Lung (tissue), 12 donors: ENCODE data around the gene TSPAN32. TPM values are rescaled to one million over a fixed set of nuclear protein-coding genes. Genes with fewer than 3 reads are reported as not detected.

Experiments used
- ATAC-seq: fragments of 200-7000 bp; cut with Tn5 transposase; one replicate; pipeline ENCODE4 v1.9.1; 2020; ENCODE audit warnings: moderate number of reproducible peaks; ENCODE audit not compliant: insufficient read depth, low FRiP score
- DNase-seq, 3 donors: peaks; one replicate each; pipeline ENCODE4 v3.0.0-alpha.2; 2013 to 2017
- H3K27ac ChIP-seq, 2 donors: one replicate each; pipeline ENCODE4 v1.5.1; 2013; ENCODE audit warnings: mild to moderate bottlenecking in 2 of 2, moderate library complexity in 2 of 2, control low read depth in 1 of 2, inconsistent platforms in 1 of 2, low read depth in 1 of 2, low read length in 1 of 2
- H3K27me3 ChIP-seq, 3 donors: one replicate each; pipeline ENCODE4 v1.5.1; 2013; ENCODE audit warnings: low read length in 2 of 3; ENCODE audit not compliant: control insufficient read depth in 3 of 3, insufficient read depth in 3 of 3
- H3K36me3 ChIP-seq, 4 donors: one replicate each; pipeline ENCODE4 v1.5.1; 2013; ENCODE audit warnings: low read length in 4 of 4, mild to moderate bottlenecking in 1 of 4, moderate library complexity in 1 of 4; ENCODE audit not compliant: control insufficient read depth in 4 of 4, insufficient read depth in 4 of 4
- H3K4me1 ChIP-seq, 5 donors: one replicate each; pipeline ENCODE4 v1.5.1; 2013; ENCODE audit warnings: low read length in 5 of 5, mild to moderate bottlenecking in 2 of 5, moderate library complexity in 1 of 5; ENCODE audit not compliant: control insufficient read depth in 5 of 5, insufficient read depth in 5 of 5
- H3K4me3 ChIP-seq: one replicate; pipeline ENCODE4 v1.5.1; 2013; ENCODE audit warnings: mild to moderate bottlenecking, control low read depth, moderate library complexity
- H3K9ac ChIP-seq, 2 donors: one replicate each; pipeline ENCODE4 v1.5.1; 2013; ENCODE audit warnings: low read length in 2 of 2, control low read depth in 1 of 2; ENCODE audit not compliant: insufficient read depth in 1 of 2
- H3K9me3 ChIP-seq, 4 donors: one replicate each; pipeline ENCODE4 v1.5.1; 2013; ENCODE audit warnings: low read length in 3 of 4, mild to moderate bottlenecking in 1 of 4, moderate library complexity in 1 of 4; ENCODE audit not compliant: control insufficient read depth in 4 of 4, insufficient read depth in 3 of 4
- WGBS, 2 donors: extraction: QIAGEN DNeasy Blood & Tissue Kit; methylation state at CpG; one replicate each; pipeline ENCODE4 v1.1.7; 2013; 5-methylcytosine and 5-hydroxymethylcytosine counted together
- polyA plus RNA-seq, 2 donors: library from polyadenylated mRNA; stranded (reverse); fragments of 200-250 nt; gene quantifications; one replicate each; pipeline ENCODE4 v1.2.1, GENCODE V29; 2013
- total RNA-seq, 2 donors: library from RNA; depleted of rRNA in 1 of 2; stranded (reverse); fragments of >200 nt in 1 of 2; gene quantifications; one replicate each; pipeline ENCODE4 v1.2.1, GENCODE V29; 2014 to 2021
- TF ChIP-seq, protein P1 (sequence below): IDR thresholded peaks from 2 replicates; pipeline ENCODE4 v1.5.1; 2012; ENCODE audit warnings: mild to moderate bottlenecking; ENCODE audit errors: control extremely low read depth, extremely low read depth
- donor health status: control.
- donor health status: control.
- donor health status: Bipolar disorder and iron deficiency.
- donor health status: healthy.
- donor health status: DM: yes; HTN: yes; CAD: no.

TSPAN32 gene
- total and polyA plus RNA-seq, 4 donors: 6.1 to 7.6 (median 7.1) TPM

DNA sequence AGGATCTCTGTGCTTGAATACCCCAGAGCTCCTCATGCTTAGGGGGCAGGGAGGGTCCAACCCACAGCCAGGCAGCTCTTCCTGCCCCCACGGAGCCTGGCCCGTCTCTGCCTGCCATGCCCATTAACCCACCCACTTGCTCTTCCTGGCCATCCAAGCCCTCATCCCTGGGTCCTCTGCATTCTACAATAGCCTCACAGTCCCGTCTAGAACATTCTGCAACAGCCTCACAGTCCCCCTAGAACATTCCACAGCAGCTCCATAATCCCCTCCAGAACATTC, 15.1 kb downstream of the TSPAN32 start:
- WGBS, 2 donors: 80 to 87% methylated on average over 3 of the region's 3 CpGs
- no peaks in the 10 kb centered on the region for H3K36me3 ChIP-seq
- H3K27ac ChIP-seq: no peak overlapping the region
- H3K27me3 ChIP-seq: no peaks in the 10 kb centered on the region
- TF ChIP-seq, protein P1, sequence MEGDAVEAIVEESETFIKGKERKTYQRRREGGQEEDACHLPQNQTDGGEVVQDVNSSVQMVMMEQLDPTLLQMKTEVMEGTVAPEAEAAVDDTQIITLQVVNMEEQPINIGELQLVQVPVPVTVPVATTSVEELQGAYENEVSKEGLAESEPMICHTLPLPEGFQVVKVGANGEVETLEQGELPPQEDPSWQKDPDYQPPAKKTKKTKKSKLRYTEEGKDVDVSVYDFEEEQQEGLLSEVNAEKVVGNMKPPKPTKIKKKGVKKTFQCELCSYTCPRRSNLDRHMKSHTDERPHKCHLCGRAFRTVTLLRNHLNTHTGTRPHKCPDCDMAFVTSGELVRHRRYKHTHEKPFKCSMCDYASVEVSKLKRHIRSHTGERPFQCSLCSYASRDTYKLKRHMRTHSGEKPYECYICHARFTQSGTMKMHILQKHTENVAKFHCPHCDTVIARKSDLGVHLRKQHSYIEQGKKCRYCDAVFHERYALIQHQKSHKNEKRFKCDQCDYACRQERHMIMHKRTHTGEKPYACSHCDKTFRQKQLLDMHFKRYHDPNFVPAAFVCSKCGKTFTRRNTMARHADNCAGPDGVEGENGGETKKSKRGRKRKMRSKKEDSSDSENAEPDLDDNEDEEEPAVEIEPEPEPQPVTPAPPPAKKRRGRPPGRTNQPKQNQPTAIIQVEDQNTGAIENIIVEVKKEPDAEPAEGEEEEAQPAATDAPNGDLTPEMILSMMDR: no peak
- peaks cover 0 to 5% (median 2%) of the 10 kb centered on the region in 4 donors for H3K9me3 ChIP-seq
- no peak for ATAC-seq
- H3K9ac ChIP-seq: no peak overlapping the region
- peaks cover 8 to 47% (median 17%) of the 10 kb centered on the region in 5 donors for H3K4me1 ChIP-seq
- no peak overlapping the region for H3K4me3 ChIP-seq
- no peak for DNase-seq

GRCh38 chr11:2317354-2318050, 15.7 kb downstream of the TSPAN32 start:
- no peak for DNase-seq
- TF ChIP-seq, protein P1: no peak
- H3K27ac ChIP-seq: no peak overlapping the region
- 95% methylated on average over 17 of the region's 17 CpGs for WGBS, 2 donors
- peaks cover 8 to 43% (median 15%) of the 10 kb centered on the region in 5 donors for H3K4me1 ChIP-seq
- no peaks in the 10 kb centered on the region for H3K27me3 ChIP-seq
- no peak overlapping the region for H3K4me3 ChIP-seq
- peaks cover 0 to 5% (median 2%) of the 10 kb centered on the region in 4 donors for H3K9me3 ChIP-seq
- no peaks in the 10 kb centered on the region for H3K36me3 ChIP-seq
- no peak overlapping the region for H3K9ac ChIP-seq
- ATAC-seq: no peak

DNA sequence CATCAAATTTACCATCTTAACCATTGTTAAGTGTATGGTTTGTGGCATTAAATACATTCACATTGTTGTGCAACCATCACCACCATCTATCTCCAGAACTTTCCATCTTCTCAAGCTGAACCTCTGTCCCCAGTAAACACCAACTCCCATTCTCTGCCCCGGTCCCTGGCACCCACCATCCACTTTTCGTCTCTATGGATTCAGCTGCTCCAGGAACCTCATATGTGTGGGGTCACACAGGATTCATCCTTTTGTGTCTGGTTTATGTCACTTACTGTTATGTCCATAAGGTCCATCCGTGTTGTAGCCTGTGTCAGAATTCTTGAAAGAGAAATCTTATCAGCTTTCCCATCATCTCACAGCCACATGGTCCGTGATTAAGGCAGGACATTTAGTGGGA, 16.3 kb downstream of the TSPAN32 start:
- Histone ChIP-seq H3K4me1 (peaks cover 8 to 43% (median 15%) of the 10 kb centered on the region in 5 donors), H3K27ac (no peak overlapping the region), H3K36me3 (no peaks in the 10 kb centered on the region), H3K9ac (no peak overlapping the region), H3K9me3 (peaks cover 0 to 5% (median 2%) of the 10 kb centered on the region in 4 donors), H3K27me3 (no peaks in the 10 kb centered on the region), H3K4me3 (no peak overlapping the region)
- WGBS, 2 donors: 92 to 93% methylated on average over 4 of the region's 4 CpGs
- DNase-seq: no peak
- TF ChIP-seq, protein P1: no peak
- no peak for ATAC-seq

GRCh38 chr11:2318707-2319106, 16.9 kb downstream of the TSPAN32 start:
- H3K27me3 ChIP-seq: no peaks in the 10 kb centered on the region
- no peak for ATAC-seq
- peaks cover 8 to 42% (median 15%) of the 10 kb centered on the region in 5 donors for H3K4me1 ChIP-seq
- TF ChIP-seq, protein P1: no peak
- H3K4me3 ChIP-seq: no peak overlapping the region
- no peaks in the 10 kb centered on the region for H3K36me3 ChIP-seq
- 95 to 96% methylated on average over 7 of the region's 7 CpGs for WGBS, 2 donors
- no peak overlapping the region for H3K9ac ChIP-seq
- no peak overlapping the region for H3K27ac ChIP-seq
- DNase-seq: peak in 1 of 3 donors; percentile 5
- H3K9me3 ChIP-seq: peaks cover 0 to 5% (median 2%) of the 10 kb centered on the region in 4 donors
